HepG2 (cell line): ENCODE measurements around the gene ZNF683. TPM values are rescaled to one million over a fixed set of nuclear protein-coding genes. Genes with fewer than 3 reads are reported as not detected.

ENCODE experiments used
- AKAP8 ChIP-seq: sonication (generic); formaldehyde crosslinking; IDR thresholded peaks from 2 replicates; pipeline ENCODE4 v1.5.1; 2020; ENCODE audit warnings: mild to moderate bottlenecking, missing genetic modification reagents
- BCL3 ChIP-seq: sonication (generic); formaldehyde crosslinking; IDR thresholded peaks from 2 replicates; pipeline ENCODE4 v1.5.1; 2020; ENCODE audit warnings: mild to moderate bottlenecking, missing genetic modification reagents, moderate library complexity
- FOXK1 ChIP-seq: sonication (generic); formaldehyde crosslinking; IDR thresholded peaks from 2 replicates; pipeline ENCODE4 v1.4.0; 2020; ENCODE audit warnings: low read depth, missing genetic modification reagents, borderline replicate concordance
- GPBP1L1 ChIP-seq: sonication (generic); formaldehyde crosslinking; IDR thresholded peaks from 2 replicates; pipeline ENCODE4 v1.5.0; 2020; ENCODE audit warnings: mild to moderate bottlenecking, missing genetic modification reagents
- HMG20A ChIP-seq: IDR thresholded peaks from 2 replicates; pipeline ENCODE4 v1.6.1; 2016; ENCODE audit warnings: borderline replicate concordance
- HOMEZ ChIP-seq: IDR thresholded peaks from 2 replicates; pipeline ENCODE4 v1.6.1; 2016; ENCODE audit warnings: low read depth
- IRF2 ChIP-seq: IDR thresholded peaks from 2 replicates; pipeline ENCODE4 v1.6.1; 2018; ENCODE audit warnings: missing genetic modification reagents, missing compliant biosample characterization
- MAFF ChIP-seq: IDR thresholded peaks from 2 replicates; pipeline ENCODE4 v1.6.1; 2011; ENCODE audit warnings: low read depth, low read length, improper control_type of control experiment
- NFE2 ChIP-seq: sonication (generic); formaldehyde crosslinking; IDR thresholded peaks from 2 replicates; pipeline ENCODE4 v1.4.0; 2020; ENCODE audit warnings: missing genetic modification reagents
- SP2 ChIP-seq: sonication (generic); formaldehyde crosslinking; IDR thresholded peaks from 2 replicates; pipeline ENCODE4 v1.5.1; 2020; ENCODE audit warnings: mild to moderate bottlenecking, missing genetic modification reagents
- ZBTB43 ChIP-seq: sonication (generic); formaldehyde crosslinking; conservative IDR thresholded peaks from 2 replicates; pipeline ENCODE4 v1.4.0; 2020; ENCODE audit warnings: missing genetic modification reagents
- ZBTB49 ChIP-seq: sonication (generic); formaldehyde crosslinking; IDR thresholded peaks from 2 replicates; pipeline ENCODE4 v1.4.0; 2020; ENCODE audit warnings: missing genetic modification reagents, borderline replicate concordance
- ZNF205 ChIP-seq: IDR thresholded peaks from 2 replicates; pipeline ENCODE4 v1.6.1; 2018; ENCODE audit warnings: missing biosample characterization, missing genetic modification reagents
- ZNF275 ChIP-seq: sonication (generic); formaldehyde crosslinking; IDR thresholded peaks from 2 replicates; pipeline ENCODE4 v1.8.0; 2022; ENCODE audit warnings: missing genetic modification reagents, mild to moderate bottlenecking, inconsistent platforms, borderline replicate concordance
- ZNF557 ChIP-seq: sonication (generic); formaldehyde crosslinking; IDR thresholded peaks from 2 replicates; pipeline ENCODE4 v1.4.0; 2020; ENCODE audit warnings: missing genetic modification reagents
- ZNF768 ChIP-seq: sonication (generic); formaldehyde crosslinking; IDR thresholded peaks from 2 replicates; pipeline ENCODE4 v1.4.0; 2020; ENCODE audit warnings: missing genetic modification reagents
- polyA plus RNA-seq, 8 experiments: library from polyadenylated mRNA; depleted of rRNA in 3 of 8; stranded (reverse) in 7 of 8; unstranded in 1 of 8; fragments of >200 nt; fragmentation: Illumina TruSeq in 4 of 8; extraction: Trizol in 4 of 8; gene quantifications; 2 replicates each; pipeline versions ENCODE4 v1.2.1 to v1.2.3, GENCODE V29; 2011 to 2016; ENCODE audit warnings: low read depth in 4 of 8, missing spikeins in 1 of 8, mixed read lengths in 1 of 8; ENCODE audit not compliant: insufficient read depth in 1 of 8
- total RNA-seq, 5 experiments: library from RNA; depleted of rRNA; stranded (reverse); fragments of >200 nt; fragmentation: Illumina TruSeq; extraction: Trizol; gene quantifications; 2 replicates each; pipeline ENCODE4 v1.2.3, GENCODE V29; 2016; ENCODE audit warnings: low read depth in 1 of 5

Gene ZNF683
- total and polyA plus RNA-seq, 2 of the 13 experiments (the other 11 are each of a cell fraction or from before 2014, with no cell fraction given): not detected

GRCh38 chr1:26408604-26409003 lies 36.1 kb upstream of the ZNF683 start (continued):
- TF ChIP-seq ZBTB43 (CRISPR knock-in tag) (peak; percentile 100), ZNF275 (CRISPR knock-in tag) (peak; percentile 100), NFE2 (CRISPR knock-in tag) (peak; percentile 98), ZNF205 (CRISPR knock-in tag) (peak; percentile 100), HOMEZ (CRISPR knock-in tag) (peak; percentile 99), BCL3 (peak; percentile 100), ZBTB49 (CRISPR knock-in tag) (peak; percentile 100), AKAP8 (CRISPR knock-in tag) (peak; percentile 98), ZNF768 (peak; percentile 91), ZNF557 (CRISPR knock-in tag) (peak; percentile 100), IRF2 (CRISPR knock-in tag) (peak; percentile 100), FOXK1 (peak; percentile 100), SP2 (CRISPR knock-in tag) (peak; percentile 74), GPBP1L1 (CRISPR knock-in tag) (no peak), MAFF (no peak), HMG20A (CRISPR knock-in tag) (peak; percentile 96)
